ENCODE results near the gene NFKBIE. TPM values are rescaled to one million over a fixed set of nuclear protein-coding genes. Genes with fewer than 3 reads are reported as not detected.
A peak's percentile ranks its signal among the peaks of the same experiment; 100 is the strongest.

The NFKBIE gene
- total and polyA plus RNA-seq, 9 of the 15 experiments (the other 6 are each of a cell fraction or from before 2014, with no cell fraction given): 2.1 to 16.4 (median 11.7) TPM

GRCh38 chr6:44237813-44238433 lies 27.4 kb downstream of the NFKBIE start (continued):
- TF ChIP-seq ZNF253 (CRISPR knock-in tag; conservative IDR thresholded peaks at IDR 0.05): no peak
- peak; percentile 54; the same call in 1 of the 2 replicates for TF ChIP-seq DPF2 (IDR thresholded peaks at IDR 0.05)
- no peak for TF ChIP-seq ZFP36 (IDR thresholded peaks at IDR 0.05; ENCODE audit: low read depth, low read length, partially characterized antibody)
- TF ChIP-seq FOXK2 (conservative IDR thresholded peaks at IDR 0.05 in 1 of 2, IDR thresholded peaks at IDR 0.05 in 1 of 2; ENCODE audit: low read depth in 2 of 2): no peak; a peak in 2 of 4 replicates
- TF ChIP-seq STAT6 (CRISPR knock-in tag; IDR thresholded peaks at IDR 0.05): no peak
- no peak for TF ChIP-seq MXD1 (CRISPR knock-in tag; IDR thresholded peaks at IDR 0.05; ENCODE audit: borderline replicate concordance, poor library complexity, severe bottlenecking)
- TF ChIP-seq MAFK (IDR thresholded peaks at IDR 0.05; ENCODE audit: low read length): no peak
- no peak for TF ChIP-seq ARID3B (CRISPR knock-in tag; IDR thresholded peaks at IDR 0.05; ENCODE audit: borderline replicate concordance)
- no peak for TF ChIP-seq ZC3H4 (CRISPR knock-in tag; IDR thresholded peaks at IDR 0.05; ENCODE audit: borderline replicate concordance)
- TF ChIP-seq POLR3G (IDR thresholded peaks at IDR 0.05; ENCODE audit: extremely low read depth, insufficient read length, insufficient replicate concordance): no peak
- TF ChIP-seq ZBTB7A (IDR thresholded peaks at IDR 0.05; ENCODE audit: borderline replicate concordance, control insufficient read depth, low read depth, low read length): peak; percentile 98
- TF ChIP-seq CXXC5 (CRISPR knock-in tag; IDR thresholded peaks at IDR 0.05): peak; percentile 90
- TF ChIP-seq MTA2 (IDR thresholded peaks at IDR 0.05; ENCODE audit: low read depth): 0 out of 2 replicates have a peak, but pooled peaks have one; percentile 9
- peak; percentile 64 to 76; a peak in 3 of 4 replicates for TF ChIP-seq HDAC1 (IDR thresholded peaks at IDR 0.05)
- TF ChIP-seq FOXO4 (CRISPR knock-in tag; IDR thresholded peaks at IDR 0.05): no peak
- TF ChIP-seq HNRNPL (IDR thresholded peaks at IDR 0.05; ENCODE audit: low read depth, low read length): no peak
- TF ChIP-seq HBP1 (CRISPR knock-in tag; IDR thresholded peaks at IDR 0.05): no peak
- 0 out of 2 replicates have a peak, but pooled peaks have one; percentile 53 for TF ChIP-seq RHOXF2B (CRISPR knock-in tag; conservative IDR thresholded peaks at IDR 0.05)
- TF ChIP-seq ETS2 (tag; IDR thresholded peaks at IDR 0.05; ENCODE audit: borderline replicate concordance, poor library complexity, severe bottlenecking): no peak
- no peak for TF ChIP-seq ZNF76 (CRISPR knock-in tag; IDR thresholded peaks at IDR 0.05; ENCODE audit: borderline replicate concordance)
- no peak for TF ChIP-seq ZNF224 (CRISPR knock-in tag; IDR thresholded peaks at IDR 0.05)
